Muscle of leg (tissue), 11 donors: ENCODE data around the gene PDK2. TPM values are rescaled to one million over a fixed set of nuclear protein-coding genes. Genes with fewer than 3 reads are reported as not detected.

Experiments used
- DNase-seq: peaks from one replicate; pipeline ENCODE4 v3.0.0; 2013
- H3K27ac ChIP-seq: one replicate; pipeline ENCODE4 v1.5.1; 2013; ENCODE audit warnings: mild to moderate bottlenecking, low read length, control low read depth
- H3K27me3 ChIP-seq: one replicate; pipeline ENCODE4 v1.6.1; 2013; ENCODE audit warnings: low read length; ENCODE audit not compliant: control insufficient read depth, insufficient read depth
- H3K36me3 ChIP-seq: one replicate; pipeline ENCODE4 v1.6.1; 2013; ENCODE audit warnings: low read length; ENCODE audit not compliant: control insufficient read depth, insufficient read depth
- H3K4me1 ChIP-seq: one replicate; pipeline ENCODE4 v1.6.1; 2013; ENCODE audit warnings: low read length; ENCODE audit not compliant: control insufficient read depth, insufficient read depth
- H3K4me3 ChIP-seq: one replicate; pipeline ENCODE4 v1.5.1; 2013; ENCODE audit warnings: low read length, control low read depth
- H3K9me3 ChIP-seq: replicated peaks from 2 replicates; pipeline ENCODE4 v1.6.1; 2013; ENCODE audit warnings: low read depth, low read length; ENCODE audit not compliant: control insufficient read depth
- WGBS: methylation state at CpG from one replicate; pipeline ENCODE4 v1.1.5; 2013; ENCODE audit warnings: missing lambda C conversion rate; ENCODE audit not compliant: insufficient coverage; 5-methylcytosine and 5-hydroxymethylcytosine counted together
- polyA plus RNA-seq, 8 donors: library from polyadenylated mRNA; unstranded; fragments of 120-200 nt; gene quantifications; one replicate each; pipeline versions ENCODE4 v1.2.1 to v1.2.3, GENCODE V29; 2013; ENCODE audit warnings: inconsistent platforms in 1 of 8, low replicate concordance in 1 of 8; ENCODE audit not compliant: insufficient read length in 8 of 8, insufficient read depth in 1 of 8
- total RNA-seq: library from RNA; stranded (reverse); fragments of 120-200 nt; gene quantifications from one replicate; pipeline ENCODE4 v1.2.4, GENCODE V29; 2013

The PDK2 gene
- total and polyA plus RNA-seq, 9 donors = 22.2 to 75.1 (median 59.5) TPM

DNA sequence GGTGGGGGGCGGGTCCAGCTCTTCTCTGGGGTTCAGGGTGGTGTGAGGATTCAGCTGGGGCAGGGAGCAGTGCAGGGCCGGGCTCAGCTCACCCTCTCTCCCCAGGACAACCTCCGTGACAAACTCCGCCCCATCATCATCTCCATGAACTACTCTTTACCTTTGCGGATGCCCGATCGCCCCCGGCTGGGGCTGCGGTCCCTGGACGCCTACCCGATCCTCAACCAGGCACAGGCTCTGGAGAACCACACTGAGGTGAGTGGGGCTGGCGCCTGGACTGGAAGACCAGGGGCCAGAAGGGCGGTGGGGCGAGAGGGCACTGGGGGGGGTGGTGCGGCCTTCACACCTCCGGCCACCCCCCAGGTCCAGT lies 18.9 kb upstream of the PDK2 start:
- WGBS = 61% methylated on average over 12 of the region's 16 CpGs
- H3K4me3 ChIP-seq = no peak overlapping the region
- peaks cover 46% of the 10 kb centered on the region for H3K4me1 ChIP-seq
- H3K9me3 ChIP-seq = no peaks in the 10 kb centered on the region
- H3K27ac ChIP-seq = no peak overlapping the region
- H3K36me3 ChIP-seq = peaks cover 53% of the 10 kb centered on the region
- peaks cover 10% of the 10 kb centered on the region for H3K27me3 ChIP-seq
- no peak for DNase-seq

- H3K27ac ChIP-seq = peak overlapping the region; percentile 35
- peaks cover 51% of the 10 kb centered on the region for H3K36me3 ChIP-seq
- no peak for DNase-seq
- peaks cover 10% of the 10 kb centered on the region for H3K27me3 ChIP-seq
- H3K4me1 ChIP-seq = peaks cover 48% of the 10 kb centered on the region
- no peaks in the 10 kb centered on the region for H3K9me3 ChIP-seq
- no peak overlapping the region for H3K4me3 ChIP-seq
- 17% methylated on average over 39 of the region's 39 CpGs for WGBS
Observed at GRCh38 chr17:50076591-50077235, 18.4 kb upstream of the PDK2 start.

DNA sequence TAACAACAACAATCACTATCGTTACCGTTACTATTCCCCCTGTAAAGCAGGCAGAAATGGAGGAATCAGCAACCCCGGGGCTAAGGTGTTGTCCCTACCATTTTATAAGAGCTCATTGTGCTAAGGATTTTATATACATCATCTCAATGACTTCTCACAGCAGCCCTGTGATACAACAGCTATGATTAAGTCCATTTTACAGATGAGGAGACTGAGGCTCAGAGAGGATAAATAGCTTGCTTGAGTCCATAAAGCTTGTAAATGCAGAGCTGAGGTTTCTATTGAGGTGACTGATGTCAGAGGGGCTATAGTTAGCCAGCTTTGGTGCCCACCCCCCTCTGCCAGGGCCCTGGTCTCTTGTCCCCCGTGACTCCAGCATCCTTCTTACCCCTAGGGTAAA lies 16.7 kb upstream of the PDK2 start:
- peaks cover 41% of the 10 kb centered on the region for H3K36me3 ChIP-seq
- WGBS = 94% methylated on average over 2 of the region's 4 CpGs

DNA sequence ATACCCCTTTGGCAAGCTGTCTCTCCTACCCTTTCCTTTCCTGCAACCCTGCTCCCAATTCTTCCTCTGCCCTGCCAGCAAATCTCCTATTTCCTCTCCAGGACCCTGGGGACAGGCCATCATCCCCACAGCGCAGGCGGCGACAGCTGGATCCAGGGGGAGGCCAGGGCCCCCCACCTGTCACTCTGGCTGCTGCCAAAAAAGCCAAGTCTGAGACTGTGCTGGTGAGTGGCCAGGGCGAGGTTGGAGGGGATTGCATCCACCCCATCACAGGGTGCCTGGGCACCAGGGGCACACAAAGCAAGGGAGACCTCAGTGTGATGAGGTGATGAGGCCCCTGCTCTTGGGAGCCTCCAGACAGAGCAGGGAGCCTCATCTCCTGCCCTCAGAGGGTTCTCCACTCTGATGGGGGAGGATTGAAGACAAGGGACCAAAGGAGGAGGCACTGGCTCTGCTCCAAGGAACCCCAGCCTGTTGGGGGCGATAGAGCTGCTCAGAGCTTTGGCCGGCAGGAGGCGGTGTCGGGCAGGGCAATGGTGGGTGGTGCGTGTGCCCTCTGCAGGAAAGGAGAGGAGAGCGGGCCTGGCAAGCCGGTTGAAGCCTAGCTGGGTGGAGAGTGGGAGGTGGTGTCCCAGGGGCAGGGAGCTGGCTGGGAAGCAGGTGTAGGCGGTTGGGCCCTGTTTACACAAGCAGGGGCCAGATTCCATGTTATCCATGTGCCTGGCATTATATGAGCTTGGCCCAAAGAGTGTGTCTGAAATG lies 15.6 kb upstream of the PDK2 start:
- no peak overlapping the region for H3K4me3 ChIP-seq
- peaks cover 48% of the 10 kb centered on the region for H3K4me1 ChIP-seq
- peaks cover 38% of the 10 kb centered on the region for H3K36me3 ChIP-seq
- H3K9me3 ChIP-seq = no peaks in the 10 kb centered on the region
- DNase-seq = peak; percentile 38
- WGBS = 63% methylated on average over 7 of the region's 12 CpGs
- H3K27me3 ChIP-seq = peaks cover 10% of the 10 kb centered on the region
- H3K27ac ChIP-seq = peak overlapping the region; percentile 42

More for the DNA sequence above, 16.7 kb upstream of the PDK2 start:
- Histone ChIP-seq H3K27me3 (peaks cover 10% of the 10 kb centered on the region), H3K27ac (no peak overlapping the region), H3K4me3 (no peak overlapping the region), H3K9me3 (no peaks in the 10 kb centered on the region), H3K4me1 (peaks cover 48% of the 10 kb centered on the region)
- DNase-seq = no peak

GRCh38 chr17:50080096-50080480 lies 15.1 kb upstream of the PDK2 start:
- H3K4me1 ChIP-seq = peaks cover 48% of the 10 kb centered on the region
- no peaks in the 10 kb centered on the region for H3K9me3 ChIP-seq
- 81% methylated on average over 5 of the region's 11 CpGs for WGBS
- peaks cover 10% of the 10 kb centered on the region for H3K27me3 ChIP-seq
- H3K36me3 ChIP-seq = peaks cover 36% of the 10 kb centered on the region
- H3K4me3 ChIP-seq = no peak overlapping the region
- H3K27ac ChIP-seq = peak overlapping the region; percentile 42
- DNase-seq = no peak

GRCh38 chr17:50080827-50081226 lies 14.3 kb upstream of the PDK2 start:
- peak; percentile 59 for DNase-seq
- no peaks in the 10 kb centered on the region for H3K9me3 ChIP-seq
- no peak overlapping the region for H3K4me3 ChIP-seq
- H3K36me3 ChIP-seq = peaks cover 30% of the 10 kb centered on the region
- H3K27ac ChIP-seq = no peak overlapping the region
- H3K27me3 ChIP-seq = peaks cover 10% of the 10 kb centered on the region
- H3K4me1 ChIP-seq = peaks cover 48% of the 10 kb centered on the region
- WGBS = 80% methylated on average over 3 of the region's 7 CpGs

GRCh38 chr17:50081757-50082156 lies 13.4 kb upstream of the PDK2 start:
- WGBS = 100% methylated on average over 1 of the region's 5 CpGs
- H3K4me1 ChIP-seq = peaks cover 40% of the 10 kb centered on the region
- no peak overlapping the region for H3K27ac ChIP-seq
- no peak overlapping the region for H3K4me3 ChIP-seq
- H3K27me3 ChIP-seq = peaks cover 6% of the 10 kb centered on the region
- no peaks in the 10 kb centered on the region for H3K9me3 ChIP-seq
- H3K36me3 ChIP-seq = peaks cover 30% of the 10 kb centered on the region
- no peak for DNase-seq

- no peak overlapping the region for H3K4me3 ChIP-seq
- 33% methylated on average over 1 of the region's 10 CpGs for WGBS
- H3K4me1 ChIP-seq = no peaks in the 10 kb centered on the region
- H3K36me3 ChIP-seq = peaks cover 10% of the 10 kb centered on the region
- H3K9me3 ChIP-seq = no peaks in the 10 kb centered on the region
- peak; percentile 69 for DNase-seq
- H3K27me3 ChIP-seq = no peaks in the 10 kb centered on the region
- H3K27ac ChIP-seq = no peak overlapping the region
Observed at GRCh38 chr17:50087246-50087911, 7.8 kb upstream of the PDK2 start.

DNA sequence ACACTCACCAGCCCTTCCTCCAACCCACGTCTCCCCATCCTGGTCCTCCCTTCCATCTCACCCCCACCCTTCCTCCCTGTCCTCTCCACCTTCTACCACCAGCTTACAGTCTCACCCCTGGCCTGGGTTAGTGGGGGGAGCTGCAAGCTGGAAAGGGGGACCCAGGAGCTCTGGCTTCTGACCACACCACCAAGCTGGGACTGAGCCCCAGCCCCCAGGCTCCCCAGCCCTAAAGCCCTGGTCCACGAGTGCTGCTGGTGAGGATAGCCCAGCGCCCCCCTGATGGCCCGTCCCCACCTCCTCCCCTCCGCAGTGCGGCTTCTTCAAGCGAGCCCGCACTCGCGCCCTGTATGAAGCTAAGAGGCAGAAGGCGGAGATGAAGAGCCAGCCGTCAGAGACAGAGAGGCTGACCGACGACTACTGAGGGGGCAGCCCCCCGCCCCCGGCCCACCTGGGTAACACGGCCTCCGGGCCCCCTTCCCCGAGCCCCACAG lies 7.2 kb upstream of the PDK2 start:
- no peak for DNase-seq
- H3K27me3 ChIP-seq = no peaks in the 10 kb centered on the region
- WGBS = 64% methylated on average over 10 of the region's 19 CpGs

More for the DNA sequence above, 7.2 kb upstream of the PDK2 start:
- Histone ChIP-seq H3K9me3 (no peaks in the 10 kb centered on the region), H3K36me3 (peaks cover 9% of the 10 kb centered on the region), H3K4me3 (no peak overlapping the region), H3K27ac (no peak overlapping the region), H3K4me1 (no peaks in the 10 kb centered on the region)
